SK-N-SH (cell line): ENCODE results near the gene PARP11. TPM values are rescaled to one million over a fixed set of nuclear protein-coding genes. Genes with fewer than 3 reads are reported as not detected.

Source experiments
- CTCF ChIA-PET: fragments of 300-600, 350-600 bp; formaldehyde crosslinking; extraction: SDS; loops from one replicate; lab custom pipeline; 2021; lab: Yijun Ruan, JAX
- POLR2A ChIA-PET: fragments of 350-600 bp; sonication (Branson Sonifier 250); formaldehyde crosslinking; extraction: SDS; loops from one replicate; lab custom pipeline; 2020; ENCODE audit warnings: antibody characterized with exemption, inconsistent platforms; lab: Yijun Ruan, JAX
- DNase-seq: peaks from one replicate; pipeline ENCODE4 v3.0.0; 2012
- H2AFZ ChIP-seq: fragments of 200-600 bp; sonication (generic); 2 replicates; pipeline ENCODE4 v1.8.1; 2016; ENCODE audit warnings: antibody characterized with exemption, mild to moderate bottlenecking, low read depth
- H3F3A ChIP-seq: fragments of 200-600 bp; sonication (generic); replicated peaks from 2 replicates; pipeline ENCODE3; 2016; ENCODE audit warnings: antibody characterized with exemption, mild to moderate bottlenecking; ENCODE audit not compliant: insufficient read depth
- H3K27ac ChIP-seq, 2 experiments: fragments of 200-500 bp in 1 of 2; fragments of 200-600 bp in 1 of 2; sonication (Bioruptor generic) in 1 of 2; sonication (generic), shearing (Covaris generic) in 1 of 2; 2 replicates each; pipeline versions ENCODE4 v1.5.1 to v1.6.1; 2014 to 2016; ENCODE audit warnings: low read depth in 2 of 2, inconsistent platforms in 1 of 2, low read length in 1 of 2, mild to moderate bottlenecking in 1 of 2, mixed read lengths in 1 of 2
- H3K27me3 ChIP-seq: fragments of 200-600 bp; sonication (generic), shearing (Covaris generic); 2 replicates; pipeline ENCODE4 v1.6.1; 2016; ENCODE audit warnings: mixed run types; ENCODE audit not compliant: insufficient read depth
- H3K36me3 ChIP-seq, 2 experiments: fragments of 200-500 bp in 1 of 2; fragments of 200-600 bp in 1 of 2; sonication (Bioruptor generic) in 1 of 2; sonication (generic) in 1 of 2; replicated peaks in 1 of 2; 2 replicates each; pipeline versions ENCODE3 to v1.5.1; 2014 to 2016; ENCODE audit warnings: low read length in 1 of 2, mild to moderate bottlenecking in 1 of 2; ENCODE audit not compliant: insufficient read depth in 2 of 2, control insufficient read depth in 1 of 2
- H3K4me1 ChIP-seq, 2 experiments: fragments of 200-500 bp in 1 of 2; fragments of 200-600 bp in 1 of 2; sonication (Bioruptor generic) in 1 of 2; sonication (generic), shearing (Covaris generic) in 1 of 2; 2 replicates each; pipeline versions ENCODE4 v1.5.1 to v1.6.1; 2014 to 2016; ENCODE audit warnings: low read depth in 1 of 2, low read length in 1 of 2, mixed run types in 1 of 2; ENCODE audit not compliant: insufficient read depth in 2 of 2, control insufficient read depth in 1 of 2
- H3K4me2 ChIP-seq: fragments of 200-600 bp; sonication (generic), shearing (Covaris generic); 2 replicates; pipeline ENCODE4 v1.6.1; 2017; ENCODE audit warnings: mixed run types
- H3K4me3 ChIP-seq, 2 experiments: fragments of 200-500 bp in 1 of 2; fragments of 200-600 bp in 1 of 2; sonication (Bioruptor generic) in 1 of 2; sonication (generic), shearing (Covaris generic) in 1 of 2; 2 replicates each; pipeline versions ENCODE4 v1.5.1 to v1.8.1; 2014 to 2016; ENCODE audit warnings: low read depth in 2 of 2, inconsistent platforms in 1 of 2, low read length in 1 of 2, mild to moderate bottlenecking in 1 of 2, mixed read lengths in 1 of 2, moderate library complexity in 1 of 2
- H3K79me2 ChIP-seq: fragments of 200-600 bp; sonication (generic); 2 replicates; pipeline ENCODE4 v1.8.1; 2017; ENCODE audit warnings: mild to moderate bottlenecking; ENCODE audit not compliant: insufficient read depth
- H3K9ac ChIP-seq: fragments of 200-600 bp; sonication (generic); 2 replicates; pipeline ENCODE4 v1.6.1; 2017; ENCODE audit warnings: mixed run types
- H3K9me2 ChIP-seq: fragments of 200-600 bp; sonication (generic); 2 replicates; pipeline ENCODE4 v1.6.1; 2017; ENCODE audit warnings: mixed run types
- H3K9me3 ChIP-seq: fragments of 200-600 bp; sonication (generic); 2 replicates; pipeline ENCODE4 v1.6.1; 2017; ENCODE audit warnings: mixed run types, mild to moderate bottlenecking, moderate library complexity
- H4K20me1 ChIP-seq: fragments of 200-600 bp; sonication (generic); 2 replicates; pipeline ENCODE4 v1.6.1; 2017; ENCODE audit warnings: mild to moderate bottlenecking, mixed run types; ENCODE audit not compliant: insufficient read depth
- CHD2 ChIP-seq: fragments of 150-350 bp; IDR thresholded peaks from 2 replicates; pipeline ENCODE4 v1.6.1; 2018; ENCODE audit warnings: low read length; ENCODE audit not compliant: partially characterized antibody
- FOSL2 ChIP-seq: IDR thresholded peaks from 2 replicates; pipeline ENCODE4 v1.4.0; 2012; ENCODE audit warnings: low read depth, mild to moderate bottlenecking, moderate library complexity, borderline replicate concordance
- FOXM1 ChIP-seq: IDR thresholded peaks from 2 replicates; pipeline ENCODE4 v1.4.0; 2012; ENCODE audit warnings: low read depth, mild to moderate bottlenecking
- MXI1 ChIP-seq: IDR thresholded peaks from 2 replicates; pipeline ENCODE4 v1.6.1; 2012; ENCODE audit warnings: mild to moderate bottlenecking, low read depth, low read length, improper control_type of control experiment
- NFIC ChIP-seq: IDR thresholded peaks from 2 replicates; pipeline ENCODE4 v1.4.0; 2012; ENCODE audit warnings: borderline replicate concordance
- NRF1 ChIP-seq: IDR thresholded peaks from 2 replicates; pipeline ENCODE4 v1.6.1; 2012; ENCODE audit warnings: low read depth, mild to moderate bottlenecking, low read length
- RAD21 ChIP-seq: IDR thresholded peaks from 2 replicates; pipeline ENCODE4 v1.6.1; 2012; ENCODE audit warnings: mild to moderate bottlenecking, low read length
- RCOR1 ChIP-seq: fragments of 150-350 bp; IDR thresholded peaks from 2 replicates; pipeline ENCODE4 v1.6.1; 2017; ENCODE audit warnings: antibody characterized with exemption, low read length
- REST ChIP-seq: IDR thresholded peaks from 2 replicates; pipeline ENCODE4 v1.6.1; 2012; ENCODE audit warnings: mild to moderate bottlenecking, low read depth, low read length, moderate library complexity
- RFX5 ChIP-seq: IDR thresholded peaks from 2 replicates; pipeline ENCODE4 v1.6.1; 2012; ENCODE audit warnings: mild to moderate bottlenecking, improper control_type of control experiment, low read length
- RXRA ChIP-seq: IDR thresholded peaks from 2 replicates; pipeline ENCODE4 v1.4.0; 2012; ENCODE audit warnings: low read depth, mild to moderate bottlenecking, borderline replicate concordance
- SMC3 ChIP-seq: IDR thresholded peaks from 2 replicates; pipeline ENCODE4 v1.6.1; 2012; ENCODE audit warnings: low read depth, low read length, improper control_type of control experiment
- TAF1 ChIP-seq: IDR thresholded peaks from 2 replicates; pipeline ENCODE4 v1.6.1; 2012; ENCODE audit warnings: low read depth, mild to moderate bottlenecking, low read length, moderate library complexity, borderline replicate concordance
- TEAD4 ChIP-seq: IDR thresholded peaks from 2 replicates; pipeline ENCODE4 v1.4.0; 2012; ENCODE audit warnings: mild to moderate bottlenecking, borderline replicate concordance; ENCODE audit not compliant: insufficient read depth
- USF1 ChIP-seq: IDR thresholded peaks from 2 replicates; pipeline ENCODE4 v1.4.0; 2012; ENCODE audit warnings: low read depth, borderline replicate concordance
- WGBS: methylation state at CpG from one replicate; pipeline ENCODE4 v1.1.6; 2017; ENCODE audit warnings: low lambda C conversion rate; 5-methylcytosine and 5-hydroxymethylcytosine counted together
- polyA plus RNA-seq, 3 experiments: library from polyadenylated mRNA; depleted of rRNA; stranded (reverse); fragments of >200 nt; gene quantifications; 2 replicates each; pipeline ENCODE4 v1.2.3, GENCODE V29; 2012
- TF ChIP-seq, protein P1 (sequence below): IDR thresholded peaks from 2 replicates; pipeline ENCODE4 v1.4.0; 2012; ENCODE audit warnings: low read depth, borderline replicate concordance
- TF ChIP-seq, protein P2 (sequence below): IDR thresholded peaks from 2 replicates; pipeline ENCODE4; 2012
- TF ChIP-seq, protein P3 (sequence below): fragments of 150-350 bp; IDR thresholded peaks from 2 replicates; pipeline ENCODE4 v1.6.1; 2017; ENCODE audit warnings: antibody characterized with exemption, low read length, low read depth, borderline replicate concordance

PARP11 gene
- polyA plus RNA-seq, 1 of the 3 experiments (the other 2 are of a cell fraction) = 1.8 TPM

DNA sequence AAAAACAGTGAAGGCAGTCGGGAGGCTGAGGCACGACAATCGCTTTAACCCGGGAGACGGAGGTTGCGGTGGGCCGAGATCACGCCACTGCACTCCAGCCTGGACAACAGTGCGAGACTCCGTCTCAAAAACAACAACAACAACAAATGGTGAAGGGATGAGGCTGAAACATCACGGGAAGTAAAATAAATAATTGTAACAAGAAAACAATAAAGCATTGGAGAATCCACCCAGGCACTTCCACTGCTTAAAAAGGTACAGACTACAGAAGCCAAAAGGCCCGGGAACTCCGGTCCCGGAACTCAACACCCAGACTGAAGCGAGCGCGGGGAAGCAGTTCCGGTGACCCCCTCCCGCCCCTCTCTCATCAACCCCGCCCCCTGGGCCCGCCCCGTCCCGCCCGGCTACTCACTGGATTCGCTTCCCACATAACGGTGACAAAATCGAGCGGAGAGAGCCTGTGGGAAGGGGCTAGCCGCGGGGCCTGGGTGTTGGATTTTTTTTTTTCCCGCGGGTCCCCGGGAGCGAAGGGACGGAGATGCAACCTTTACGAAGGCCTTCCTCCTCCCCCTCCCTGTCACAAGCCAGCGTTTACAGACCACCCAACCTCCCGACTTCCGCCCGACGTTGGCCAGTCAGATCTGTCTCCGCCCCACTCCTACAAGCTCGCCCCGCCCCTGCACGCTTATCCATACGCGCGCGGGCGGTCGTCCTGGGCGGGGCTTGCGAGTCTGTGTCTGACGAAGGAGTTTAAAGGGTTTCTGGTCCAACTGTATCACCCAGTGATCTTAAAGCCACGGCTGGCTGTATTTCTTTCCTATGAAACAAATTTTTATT, at the start of gene PARP11 (continued):
- TF ChIP-seq REST (no peak), RAD21 (no peak), TEAD4 (no peak), RXRA (no peak), FOXM1 (no peak), NRF1 (0 out of 2 replicates have a peak, but pooled peaks have one; percentile 17), CHD2 (peak; percentile 19)
- TF ChIP-seq, protein P1, sequence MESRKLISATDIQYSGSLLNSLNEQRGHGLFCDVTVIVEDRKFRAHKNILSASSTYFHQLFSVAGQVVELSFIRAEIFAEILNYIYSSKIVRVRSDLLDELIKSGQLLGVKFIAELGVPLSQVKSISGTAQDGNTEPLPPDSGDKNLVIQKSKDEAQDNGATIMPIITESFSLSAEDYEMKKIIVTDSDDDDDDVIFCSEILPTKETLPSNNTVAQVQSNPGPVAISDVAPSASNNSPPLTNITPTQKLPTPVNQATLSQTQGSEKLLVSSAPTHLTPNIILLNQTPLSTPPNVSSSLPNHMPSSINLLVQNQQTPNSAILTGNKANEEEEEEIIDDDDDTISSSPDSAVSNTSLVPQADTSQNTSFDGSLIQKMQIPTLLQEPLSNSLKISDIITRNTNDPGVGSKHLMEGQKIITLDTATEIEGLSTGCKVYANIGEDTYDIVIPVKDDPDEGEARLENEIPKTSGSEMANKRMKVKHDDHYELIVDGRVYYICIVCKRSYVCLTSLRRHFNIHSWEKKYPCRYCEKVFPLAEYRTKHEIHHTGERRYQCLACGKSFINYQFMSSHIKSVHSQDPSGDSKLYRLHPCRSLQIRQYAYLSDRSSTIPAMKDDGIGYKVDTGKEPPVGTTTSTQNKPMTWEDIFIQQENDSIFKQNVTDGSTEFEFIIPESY = no peak
- TF ChIP-seq, protein P2, sequence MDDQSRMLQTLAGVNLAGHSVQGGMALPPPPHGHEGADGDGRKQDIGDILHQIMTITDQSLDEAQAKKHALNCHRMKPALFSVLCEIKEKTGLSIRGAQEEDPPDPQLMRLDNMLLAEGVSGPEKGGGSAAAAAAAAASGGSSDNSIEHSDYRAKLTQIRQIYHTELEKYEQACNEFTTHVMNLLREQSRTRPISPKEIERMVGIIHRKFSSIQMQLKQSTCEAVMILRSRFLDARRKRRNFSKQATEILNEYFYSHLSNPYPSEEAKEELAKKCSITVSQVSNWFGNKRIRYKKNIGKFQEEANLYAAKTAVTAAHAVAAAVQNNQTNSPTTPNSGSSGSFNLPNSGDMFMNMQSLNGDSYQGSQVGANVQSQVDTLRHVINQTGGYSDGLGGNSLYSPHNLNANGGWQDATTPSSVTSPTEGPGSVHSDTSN = no peak
- TF ChIP-seq, all 33 proteins: peak for 8

DNA sequence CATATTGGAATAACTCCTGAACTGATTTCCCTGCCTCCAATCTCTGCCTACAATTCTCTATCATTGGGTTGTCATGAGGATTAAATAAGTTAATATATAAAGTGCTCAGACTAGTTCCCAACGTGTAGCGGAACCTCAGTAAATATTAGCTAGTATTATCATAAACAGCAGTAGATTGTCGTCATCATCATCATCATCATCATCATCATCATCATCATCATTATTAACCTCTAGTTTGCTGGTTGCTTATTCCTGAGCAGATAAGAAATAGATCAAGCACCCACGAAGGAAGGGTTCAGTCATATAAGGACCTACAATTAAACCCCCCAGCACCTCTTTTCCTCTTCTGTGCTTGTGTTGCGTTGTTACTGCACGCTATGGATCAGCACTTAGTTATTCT, 48.8 kb upstream of the PARP11 start:
- ChIA-PET CTCF (no interaction called here), POLR2A (no interaction called here)
- no peak overlapping the region for H2AFZ ChIP-seq
- H3K79me2 ChIP-seq = no peaks in the 10 kb centered on the region
- no peak overlapping the region for H3K9ac ChIP-seq
- 4% methylated on average over 6 of the region's 6 CpGs for WGBS
- H3K27me3 ChIP-seq = peaks cover 47% of the 10 kb centered on the region
- H3F3A ChIP-seq = no peaks in the 10 kb centered on the region
- H3K27ac ChIP-seq = no peak overlapping the region
- no peaks in the 10 kb centered on the region for H3K9me3 ChIP-seq
- H3K36me3 ChIP-seq = no peaks in the 10 kb centered on the region
- no peaks in the 10 kb centered on the region for H3K9me2 ChIP-seq
- no peaks in the 10 kb centered on the region for H3K4me1 ChIP-seq
- H4K20me1 ChIP-seq = no peaks in the 10 kb centered on the region
- no peak for DNase-seq
- no peak overlapping the region for H3K4me3 ChIP-seq
- H3K4me2 ChIP-seq = no peak overlapping the region
- TF ChIP-seq SMC3 = no peak
- TF ChIP-seq NFIC = no peak
- no peak for TF ChIP-seq RCOR1
- TF ChIP-seq, protein P1 = no peak
- TF ChIP-seq MXI1 = no peak
- no peak for TF ChIP-seq FOSL2
- TF ChIP-seq, protein P3, sequence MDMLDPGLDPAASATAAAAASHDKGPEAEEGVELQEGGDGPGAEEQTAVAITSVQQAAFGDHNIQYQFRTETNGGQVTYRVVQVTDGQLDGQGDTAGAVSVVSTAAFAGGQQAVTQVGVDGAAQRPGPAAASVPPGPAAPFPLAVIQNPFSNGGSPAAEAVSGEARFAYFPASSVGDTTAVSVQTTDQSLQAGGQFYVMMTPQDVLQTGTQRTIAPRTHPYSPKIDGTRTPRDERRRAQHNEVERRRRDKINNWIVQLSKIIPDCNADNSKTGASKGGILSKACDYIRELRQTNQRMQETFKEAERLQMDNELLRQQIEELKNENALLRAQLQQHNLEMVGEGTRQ = no peak
- no peak for TF ChIP-seq TAF1
- no peak for TF ChIP-seq FOXM1
- no peak for TF ChIP-seq TEAD4
- no peak for TF ChIP-seq CHD2
- TF ChIP-seq NRF1 = no peak
- no peak for TF ChIP-seq RFX5
- no peak for TF ChIP-seq USF1
